ENCODE measurements around the gene RAB3GAP2.

GRCh38 chr1:220121791-220122530 is 150.3 kb downstream of the RAB3GAP2 start:
- TF ChIP-seq, protein P1, sequence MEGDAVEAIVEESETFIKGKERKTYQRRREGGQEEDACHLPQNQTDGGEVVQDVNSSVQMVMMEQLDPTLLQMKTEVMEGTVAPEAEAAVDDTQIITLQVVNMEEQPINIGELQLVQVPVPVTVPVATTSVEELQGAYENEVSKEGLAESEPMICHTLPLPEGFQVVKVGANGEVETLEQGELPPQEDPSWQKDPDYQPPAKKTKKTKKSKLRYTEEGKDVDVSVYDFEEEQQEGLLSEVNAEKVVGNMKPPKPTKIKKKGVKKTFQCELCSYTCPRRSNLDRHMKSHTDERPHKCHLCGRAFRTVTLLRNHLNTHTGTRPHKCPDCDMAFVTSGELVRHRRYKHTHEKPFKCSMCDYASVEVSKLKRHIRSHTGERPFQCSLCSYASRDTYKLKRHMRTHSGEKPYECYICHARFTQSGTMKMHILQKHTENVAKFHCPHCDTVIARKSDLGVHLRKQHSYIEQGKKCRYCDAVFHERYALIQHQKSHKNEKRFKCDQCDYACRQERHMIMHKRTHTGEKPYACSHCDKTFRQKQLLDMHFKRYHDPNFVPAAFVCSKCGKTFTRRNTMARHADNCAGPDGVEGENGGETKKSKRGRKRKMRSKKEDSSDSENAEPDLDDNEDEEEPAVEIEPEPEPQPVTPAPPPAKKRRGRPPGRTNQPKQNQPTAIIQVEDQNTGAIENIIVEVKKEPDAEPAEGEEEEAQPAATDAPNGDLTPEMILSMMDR (IDR thresholded peaks at IDR 0.05) = no peak
- no peak for TF ChIP-seq POLR2A (IDR thresholded peaks at IDR 0.05)

All from ovary (tissue), 3 donors.